Measurements from ENCODE around the gene LTC4S. TPM values are rescaled to one million over a fixed set of nuclear protein-coding genes. Genes with fewer than 3 reads are reported as not detected.

Gene LTC4S
- total RNA-seq, 4 donors from 2014 or later: 3.0 to 3.8 (median 3.2) TPM; not detected in 1

- 76 to 86% methylated on average over 5 to 7 of the region's 7 CpGs for WGBS, 2 donors (ENCODE audit: low coverage in 1 of 2)
- Histone ChIP-seq H3K4me3 (no peak overlapping the region), H3K4me1 (no peaks in the 10 kb centered on the region), H3K9me3 (no peaks in the 10 kb centered on the region), H3K36me3 (peaks cover 0 to 10% (median 4%) of the 10 kb centered on the region in 4 donors), H3K27ac (no peak overlapping the region), H3K27me3 (no peaks in the 10 kb centered on the region)
- no peak for TF ChIP-seq EP300 (IDR thresholded peaks at IDR 0.05; ENCODE audit: low read depth)
- no peak for TF ChIP-seq POLR2AphosphoS5 (IDR thresholded peaks at IDR 0.05)
- no peak for TF ChIP-seq CTCF (IDR thresholded peaks at IDR 0.05)
- TF ChIP-seq POLR2A (IDR thresholded peaks at IDR 0.05): no peak
- in situ Hi-C loops (cut with MboI; ENCODE audit: low pct_ligation_motif_present in 1 of 4, low pct_unique_long_range_greater_than_20kb in 1 of 4, low sequenced_read_pairs in 3 of 4) (no loop called here), intact Hi-C loops (cut with DNase I; ENCODE audit: low total_unique reads) (no loop called here)
- no peak for DNase-seq
Observed at GRCh38 chr5:179780362-179780761, 13.4 kb upstream of the LTC4S start.

- no peaks in the 10 kb centered on the region for H3K9me3 ChIP-seq
- no peak overlapping the region for H3K27ac ChIP-seq
- H3K27me3 ChIP-seq: no peaks in the 10 kb centered on the region
- TF ChIP-seq POLR2AphosphoS5 (IDR thresholded peaks at IDR 0.05): no peak
- no peak for TF ChIP-seq EP300 (IDR thresholded peaks at IDR 0.05; ENCODE audit: low read depth)
- no peak for TF ChIP-seq POLR2A (IDR thresholded peaks at IDR 0.05)
- TF ChIP-seq CTCF (IDR thresholded peaks at IDR 0.05): no peak
- no peak overlapping the region for H3K4me3 ChIP-seq
- in situ Hi-C loops (cut with MboI; ENCODE audit: low pct_ligation_motif_present in 1 of 4, low pct_unique_long_range_greater_than_20kb in 1 of 4, low sequenced_read_pairs in 3 of 4): no loop called here
- WGBS, 2 donors (ENCODE audit: low coverage in 1 of 2): 60 to 79% methylated on average over 1 to 4 of the region's 4 CpGs
- no peak for DNase-seq
- H3K4me1 ChIP-seq: no peaks in the 10 kb centered on the region
- H3K36me3 ChIP-seq: peaks cover 0 to 5% (median under 1%) of the 10 kb centered on the region in 4 donors
- intact Hi-C loops (cut with DNase I; ENCODE audit: low total_unique reads): no loop called here
Observed at GRCh38 chr5:179781846-179782245, 11.9 kb upstream of the LTC4S start.

GRCh38 chr5:179783128-179783527 is 10.7 kb upstream of the LTC4S start:
- Histone ChIP-seq H3K4me1 (no peaks in the 10 kb centered on the region), H3K27me3 (no peaks in the 10 kb centered on the region), H3K36me3 (no peaks in the 10 kb centered on the region), H3K9me3 (no peaks in the 10 kb centered on the region), H3K27ac (no peak overlapping the region), H3K4me3 (no peak overlapping the region)
- in situ Hi-C loops (cut with MboI; ENCODE audit: low pct_ligation_motif_present in 1 of 4, low pct_unique_long_range_greater_than_20kb in 1 of 4, low sequenced_read_pairs in 3 of 4): no loop called here
- no peak for DNase-seq
- TF ChIP-seq EP300 (IDR thresholded peaks at IDR 0.05; ENCODE audit: low read depth): no peak
- no peak for TF ChIP-seq POLR2A (IDR thresholded peaks at IDR 0.05)
- TF ChIP-seq CTCF (IDR thresholded peaks at IDR 0.05): no peak
- intact Hi-C loops (cut with DNase I; ENCODE audit: low total_unique reads): no loop called here
- WGBS, 2 donors (ENCODE audit: low coverage in 1 of 2): 87% methylated on average over 9 of the region's 9 CpGs; no CpG with 5 or more reads in 1 of the 2 donors

GRCh38 chr5:179786861-179787260 is 6.9 kb upstream of the LTC4S start:
- Histone ChIP-seq H3K4me3 (no peak overlapping the region), H3K36me3 (no peaks in the 10 kb centered on the region), H3K4me1 (no peaks in the 10 kb centered on the region), H3K27me3 (no peaks in the 10 kb centered on the region), H3K27ac (no peak overlapping the region), H3K9me3 (no peaks in the 10 kb centered on the region)
- TF ChIP-seq CTCF (IDR thresholded peaks at IDR 0.05) (no peak), POLR2AphosphoS5 (IDR thresholded peaks at IDR 0.05) (no peak), POLR2A (IDR thresholded peaks at IDR 0.05) (no peak), EP300 (IDR thresholded peaks at IDR 0.05; ENCODE audit: low read depth) (no peak)
- in situ Hi-C loops (cut with MboI; ENCODE audit: low pct_ligation_motif_present in 1 of 4, low pct_unique_long_range_greater_than_20kb in 1 of 4, low sequenced_read_pairs in 3 of 4) (no loop called here), intact Hi-C loops (cut with DNase I; ENCODE audit: low total_unique reads) (no loop called here)
- no peak for DNase-seq
- 70% methylated on average over 12 of the region's 12 CpGs; no CpG with 5 or more reads in 1 of the 2 donors for WGBS, 2 donors (ENCODE audit: low coverage in 1 of 2)
